ENCODE measurements around the gene CLCN2.
A peak's percentile ranks its signal among the peaks of the same experiment; 100 is the strongest.

The CLCN2 gene

GRCh38 chr3:184354754-184355153 is 6.7 kb downstream of the CLCN2 start:
- Mint-ChIP-seq H3K36me3 (ENCODE audit: low read depth) (peaks cover 25% of the 10 kb centered on the region), H3K9me3 (no peaks in the 10 kb centered on the region), H3K27ac (no peak overlapping the region), H3K27me3 (ENCODE audit: low read depth) (no peaks in the 10 kb centered on the region), H3K4me3 (no peak overlapping the region), H3K4me1 (peaks cover 25% of the 10 kb centered on the region)
- TF ChIP-seq CTCF (IDR thresholded peaks at IDR 0.05; ENCODE audit: unreplicated experiment in 3 of 3) = no peak

- Mint-ChIP-seq H3K36me3 (ENCODE audit: low read depth) (peaks cover 25% of the 10 kb centered on the region), H3K9me3 (no peaks in the 10 kb centered on the region), H3K27me3 (ENCODE audit: low read depth) (no peaks in the 10 kb centered on the region), H3K4me3 (no peak overlapping the region), H3K4me1 (peaks cover 26% of the 10 kb centered on the region), H3K27ac (no peak overlapping the region)
- TF ChIP-seq CTCF (IDR thresholded peaks at IDR 0.05; ENCODE audit: unreplicated experiment in 3 of 3) = peak; percentile 54 to 61 (median 58)
These were observed 7.2 kb downstream of the CLCN2 start for GRCh38 chr3:184354121-184354728.

- Mint-ChIP-seq H3K9me3 (no peaks in the 10 kb centered on the region), H3K4me1 (peaks cover 31% of the 10 kb centered on the region), H3K36me3 (ENCODE audit: low read depth) (peaks cover 25% of the 10 kb centered on the region), H3K4me3 (no peak overlapping the region), H3K27ac (no peak overlapping the region), H3K27me3 (ENCODE audit: low read depth) (no peaks in the 10 kb centered on the region)
- no peak for TF ChIP-seq CTCF (IDR thresholded peaks at IDR 0.05; ENCODE audit: unreplicated experiment in 3 of 3)
These were observed 7.9 kb downstream of the CLCN2 start for GRCh38 chr3:184353546-184353941.

- H3K9me3 Mint-ChIP-seq = no peaks in the 10 kb centered on the region
- peaks cover 34% of the 10 kb centered on the region for H3K4me1 Mint-ChIP-seq
- H3K27ac Mint-ChIP-seq = peak overlapping the region in 1 of 3 experiments; percentile 92
- no peaks in the 10 kb centered on the region for H3K27me3 Mint-ChIP-seq (ENCODE audit: low read depth)
- TF ChIP-seq CTCF (IDR thresholded peaks at IDR 0.05; ENCODE audit: unreplicated experiment in 3 of 3) = no peak
- H3K4me3 Mint-ChIP-seq = no peak overlapping the region
- peaks cover 25% of the 10 kb centered on the region for H3K36me3 Mint-ChIP-seq (ENCODE audit: low read depth)
These were observed 8.4 kb downstream of the CLCN2 start for GRCh38 chr3:184352897-184353545.

GRCh38 chr3:184352149-184352785 is 9.1 kb downstream of the CLCN2 start:
- Mint-ChIP-seq H3K9me3 (no peaks in the 10 kb centered on the region), H3K27ac (peak overlapping the region; percentile 43 to 92 (median 88))

More at GRCh38 chr3:184352149-184352785, 9.1 kb downstream of the CLCN2 start:
- Mint-ChIP-seq H3K27me3 (ENCODE audit: low read depth) (no peaks in the 10 kb centered on the region), H3K36me3 (ENCODE audit: low read depth) (peaks cover 25% of the 10 kb centered on the region), H3K4me1 (peaks cover 41% of the 10 kb centered on the region), H3K4me3 (no peak overlapping the region)
- no peak for TF ChIP-seq CTCF (IDR thresholded peaks at IDR 0.05; ENCODE audit: unreplicated experiment in 3 of 3)

Data from nephron (organoid).